Keratinocyte (primary cell): ENCODE measurements around the gene POMT2.

Experiments
- EZH2 ChIP-seq: IDR thresholded peaks from one replicate; pipeline ENCODE4 v1.6.1; 2012; ENCODE audit warnings: inconsistent platforms, mild to moderate bottlenecking, low read length, moderate library complexity
- TF ChIP-seq, protein P1 (sequence below), 3 experiments: IDR thresholded peaks in 1 of 3; conservative IDR thresholded peaks in 1 of 3; optimal IDR thresholded peaks in 1 of 3; 2 replicates in 2 of 3; 3 replicates in 1 of 3; pipeline versions ENCODE3 to v1.5.1; 2011; ENCODE audit warnings: low read length in 3 of 3, mild to moderate bottlenecking in 3 of 3, moderate library complexity in 2 of 3, control low read depth in 1 of 3, inconsistent platforms in 1 of 3; ENCODE audit not compliant: insufficient read depth in 2 of 3; ENCODE audit errors: extremely low read depth in 1 of 3

DNA sequence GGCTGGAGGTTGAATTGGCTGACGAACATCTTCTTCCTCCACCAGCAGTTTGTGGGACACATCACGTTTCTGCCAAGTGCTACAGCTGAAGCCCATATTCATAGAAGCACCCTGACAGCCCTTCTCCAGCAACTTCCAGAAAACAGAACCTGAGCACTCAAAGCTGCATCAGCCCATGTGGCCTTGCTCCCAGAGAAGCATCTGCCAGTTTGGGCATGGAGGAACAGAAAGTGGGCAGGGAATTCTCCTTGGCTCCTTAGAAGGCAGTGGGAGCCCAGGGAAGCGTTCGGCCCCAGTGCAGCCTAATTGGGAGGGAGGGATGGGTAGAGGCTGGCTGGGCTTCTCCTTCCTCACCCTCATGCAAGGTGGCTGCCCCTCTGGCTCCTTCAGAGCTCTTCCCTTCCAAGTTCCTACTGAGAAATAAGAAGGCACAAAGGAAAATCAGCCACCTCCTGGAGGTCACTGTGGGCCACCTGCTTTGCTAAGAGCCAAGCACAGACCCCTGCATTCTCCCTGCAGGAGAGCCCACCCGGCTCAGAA, 45.6 kb downstream of the POMT2 start:
- TF ChIP-seq, protein P1, sequence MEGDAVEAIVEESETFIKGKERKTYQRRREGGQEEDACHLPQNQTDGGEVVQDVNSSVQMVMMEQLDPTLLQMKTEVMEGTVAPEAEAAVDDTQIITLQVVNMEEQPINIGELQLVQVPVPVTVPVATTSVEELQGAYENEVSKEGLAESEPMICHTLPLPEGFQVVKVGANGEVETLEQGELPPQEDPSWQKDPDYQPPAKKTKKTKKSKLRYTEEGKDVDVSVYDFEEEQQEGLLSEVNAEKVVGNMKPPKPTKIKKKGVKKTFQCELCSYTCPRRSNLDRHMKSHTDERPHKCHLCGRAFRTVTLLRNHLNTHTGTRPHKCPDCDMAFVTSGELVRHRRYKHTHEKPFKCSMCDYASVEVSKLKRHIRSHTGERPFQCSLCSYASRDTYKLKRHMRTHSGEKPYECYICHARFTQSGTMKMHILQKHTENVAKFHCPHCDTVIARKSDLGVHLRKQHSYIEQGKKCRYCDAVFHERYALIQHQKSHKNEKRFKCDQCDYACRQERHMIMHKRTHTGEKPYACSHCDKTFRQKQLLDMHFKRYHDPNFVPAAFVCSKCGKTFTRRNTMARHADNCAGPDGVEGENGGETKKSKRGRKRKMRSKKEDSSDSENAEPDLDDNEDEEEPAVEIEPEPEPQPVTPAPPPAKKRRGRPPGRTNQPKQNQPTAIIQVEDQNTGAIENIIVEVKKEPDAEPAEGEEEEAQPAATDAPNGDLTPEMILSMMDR (optimal IDR thresholded peaks at IDR 0.05 in 1 of 3, IDR thresholded peaks at IDR 0.05 in 1 of 3, conservative IDR thresholded peaks at IDR 0.05 in 1 of 3; ENCODE audit: extremely low read depth in 1 of 3, insufficient read depth in 2 of 3, low read length in 3 of 3), result no peak
- TF ChIP-seq EZH2, result no peak
